Cerebellar cortex (tissue), 1 donor: ENCODE results near the gene LLGL2.
A peak's percentile ranks its signal among the peaks of the same experiment; 100 is the strongest.
"Not testable (repeated sequence)": the region's sequence is repeated elsewhere in the genome, so short reads cannot be mapped to it uniquely, and the experiment has no call there.

Experiments
- DNase-seq: peaks from one replicate; pipeline ENCODE4 v3.0.0-alpha.2; 2015; ENCODE audit warnings: low spot score

Gene LLGL2

DNA sequence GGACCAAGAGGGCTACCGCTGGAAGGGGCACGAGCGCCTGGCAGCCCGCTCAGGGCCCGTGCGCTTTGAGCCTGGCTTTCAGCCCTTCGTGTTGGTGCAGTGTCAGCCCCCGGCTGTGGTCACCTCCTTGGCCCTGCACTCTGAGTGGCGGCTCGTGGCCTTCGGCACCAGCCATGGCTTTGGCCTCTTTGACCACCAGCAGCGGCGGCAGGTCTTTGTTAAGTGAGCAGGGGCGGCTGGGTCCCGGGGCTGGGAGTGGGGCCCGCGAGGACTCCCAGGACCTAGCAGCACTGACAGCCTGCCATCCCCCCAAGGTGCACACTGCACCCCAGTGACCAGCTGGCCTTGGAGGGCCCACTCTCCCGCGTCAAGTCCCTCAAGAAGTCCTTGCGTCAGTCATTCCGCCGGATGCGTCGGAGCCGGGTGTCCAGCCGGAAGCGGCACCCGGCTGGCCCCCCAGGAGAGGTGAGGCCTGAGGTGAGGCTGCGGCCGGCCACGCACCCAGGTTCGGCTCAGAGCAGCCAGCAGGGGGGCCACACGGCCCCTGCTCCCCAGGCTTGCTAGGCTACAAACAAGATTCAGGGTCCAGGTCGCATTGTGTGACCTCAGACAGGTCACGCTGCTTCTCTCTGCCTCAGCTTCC is 44.7 kb downstream of the LLGL2 start:
- DNase-seq = no peak

DNA sequence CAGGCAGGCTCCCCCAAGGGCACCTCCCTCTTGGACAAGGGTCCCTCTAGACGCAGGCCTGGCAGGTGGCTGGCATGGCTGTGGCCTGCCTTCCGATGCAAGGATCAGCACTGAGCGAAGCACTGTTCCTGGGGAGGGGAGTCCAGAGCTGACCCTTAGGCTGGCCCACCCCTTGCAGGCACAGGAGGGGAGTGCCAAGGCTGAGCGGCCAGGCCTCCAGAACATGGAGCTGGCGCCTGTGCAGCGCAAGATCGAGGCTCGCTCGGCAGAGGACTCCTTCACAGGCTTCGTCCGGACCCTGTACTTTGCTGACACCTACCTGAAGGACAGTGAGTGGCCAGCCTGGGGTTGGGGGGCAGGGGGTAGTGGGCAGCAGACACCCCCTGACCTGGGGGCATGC is 45.3 kb downstream of the LLGL2 start:
- no peak for DNase-seq

DNA sequence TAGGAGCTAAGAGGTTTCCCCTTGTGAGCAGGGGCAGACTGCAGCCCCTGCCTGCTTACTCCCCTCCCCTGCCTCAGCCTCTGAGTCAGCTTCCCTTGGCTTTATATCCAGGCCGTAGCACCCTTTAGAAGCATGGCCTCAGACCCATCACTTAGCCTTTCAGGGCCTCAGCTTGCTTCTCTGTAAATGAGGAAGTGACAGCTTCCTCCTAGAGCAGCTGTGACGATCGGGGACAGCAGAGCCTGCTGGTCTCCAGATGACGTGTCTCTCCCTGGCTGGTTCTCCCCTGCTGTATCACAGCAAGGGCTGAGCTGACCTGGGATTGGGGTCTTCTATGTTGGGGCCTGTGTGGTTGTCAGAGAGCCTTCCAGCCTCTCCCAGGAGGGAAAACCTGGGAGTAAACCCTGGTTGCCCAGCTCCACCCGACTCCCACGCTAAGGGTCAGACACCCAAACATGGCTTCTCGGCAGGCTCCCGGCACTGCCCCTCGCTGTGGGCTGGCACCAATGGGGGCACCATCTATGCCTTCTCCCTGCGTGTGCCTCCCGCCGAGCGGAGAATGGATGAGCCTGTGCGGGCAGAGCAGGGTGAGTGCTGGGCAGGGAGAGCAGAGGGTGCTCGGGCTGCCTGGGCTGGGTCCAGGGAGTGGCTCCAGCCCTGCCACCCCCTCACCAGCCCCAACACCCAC is 45.8 kb downstream of the LLGL2 start:
- DNase-seq = no peak

DNA sequence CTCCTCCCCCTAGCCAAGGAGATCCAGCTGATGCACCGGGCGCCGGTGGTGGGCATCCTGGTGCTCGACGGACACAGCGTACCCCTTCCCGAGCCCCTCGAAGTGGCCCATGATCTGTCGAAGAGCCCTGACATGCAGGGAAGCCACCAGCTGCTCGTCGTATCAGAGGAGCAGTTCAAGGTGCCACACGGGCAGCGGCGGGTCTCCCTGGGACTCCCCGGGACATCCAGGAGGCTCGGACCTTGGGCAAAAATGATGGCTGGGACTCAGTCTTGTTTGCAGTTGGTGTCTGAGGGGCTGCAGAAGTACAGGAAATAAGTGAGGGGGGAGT is 46.4 kb downstream of the LLGL2 start:
- no peak for DNase-seq

DNA sequence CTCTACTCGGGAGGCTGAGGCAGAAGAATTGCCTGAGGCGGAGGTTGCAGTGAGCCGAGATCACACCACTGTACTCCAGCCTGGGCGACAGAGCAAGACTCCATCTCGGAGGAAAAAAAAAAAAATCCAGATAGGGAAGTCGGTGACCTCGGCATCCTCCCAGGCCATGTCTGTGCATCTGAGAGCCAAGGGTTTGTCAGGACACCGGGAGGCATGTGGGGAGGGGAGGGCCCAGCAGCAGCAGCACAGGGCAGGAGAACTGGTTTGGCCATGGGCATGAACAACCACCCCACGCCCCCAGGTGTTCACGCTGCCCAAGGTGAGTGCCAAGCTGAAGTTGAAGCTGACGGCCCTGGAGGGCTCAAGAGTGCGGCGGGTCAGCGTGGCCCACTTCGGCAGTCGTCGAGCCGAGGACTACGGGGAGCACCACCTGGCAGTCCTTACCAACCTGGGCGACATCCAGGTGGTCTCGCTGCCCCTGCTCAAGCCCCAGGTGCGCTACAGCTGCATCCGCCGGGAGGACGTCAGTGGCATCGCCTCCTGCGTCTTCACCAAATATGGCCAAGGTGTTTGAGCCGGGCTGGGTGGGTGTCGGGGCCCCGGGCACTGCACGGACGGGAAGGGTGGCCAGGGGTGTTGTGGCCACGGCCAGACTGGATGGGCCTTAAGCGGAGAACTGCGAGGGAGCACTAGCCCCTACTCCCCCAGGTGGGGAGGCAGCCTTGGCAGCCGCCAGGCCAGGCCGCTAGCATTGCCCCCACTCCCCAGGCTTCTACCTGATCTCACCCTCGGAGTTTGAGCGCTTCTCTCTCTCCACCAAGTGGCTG is 47.4 kb downstream of the LLGL2 start:
- no peak for DNase-seq

DNA sequence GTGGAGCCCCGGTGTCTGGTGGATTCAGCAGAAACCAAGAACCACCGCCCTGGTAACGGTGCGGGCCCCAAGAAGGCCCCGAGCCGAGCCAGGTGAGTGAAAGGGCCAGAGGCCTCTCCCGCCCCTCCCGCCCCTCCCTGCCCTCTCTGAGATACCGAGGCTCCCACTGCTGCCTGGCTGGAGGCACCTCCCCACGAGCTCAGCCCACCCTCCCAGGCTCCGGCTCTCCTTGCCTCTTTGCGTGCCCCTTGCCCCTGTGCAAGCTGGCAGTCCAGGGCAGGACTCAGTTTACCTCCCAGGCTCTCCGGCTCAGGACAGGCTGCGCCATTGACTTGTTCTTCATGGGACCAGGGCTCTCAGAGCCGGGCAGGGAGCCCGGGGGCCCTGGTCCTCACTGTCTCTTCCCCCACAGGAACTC is 48.1 kb downstream of the LLGL2 start:
- no peak for DNase-seq

DNA sequence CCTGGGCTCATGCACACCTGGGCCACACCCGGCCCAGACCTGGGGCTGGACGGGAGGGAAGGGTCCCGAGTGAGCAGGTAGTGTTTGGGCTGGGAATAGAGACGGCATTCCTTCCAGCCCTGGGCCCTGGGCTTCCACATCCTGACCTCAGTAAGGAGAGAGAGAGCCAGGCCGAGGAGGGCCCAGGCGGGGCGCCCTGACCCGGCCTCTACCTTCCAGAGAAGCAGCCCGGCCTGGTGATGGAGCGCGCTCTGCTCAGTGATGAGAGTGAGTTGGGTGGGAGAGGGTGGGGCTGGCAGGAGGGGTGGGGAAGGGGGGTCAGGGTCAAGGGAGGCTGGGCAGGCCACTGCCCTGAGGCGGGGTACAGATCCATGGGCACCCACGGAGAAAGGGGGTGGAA is 48.5 kb downstream of the LLGL2 start:
- DNase-seq = no peak

DNA sequence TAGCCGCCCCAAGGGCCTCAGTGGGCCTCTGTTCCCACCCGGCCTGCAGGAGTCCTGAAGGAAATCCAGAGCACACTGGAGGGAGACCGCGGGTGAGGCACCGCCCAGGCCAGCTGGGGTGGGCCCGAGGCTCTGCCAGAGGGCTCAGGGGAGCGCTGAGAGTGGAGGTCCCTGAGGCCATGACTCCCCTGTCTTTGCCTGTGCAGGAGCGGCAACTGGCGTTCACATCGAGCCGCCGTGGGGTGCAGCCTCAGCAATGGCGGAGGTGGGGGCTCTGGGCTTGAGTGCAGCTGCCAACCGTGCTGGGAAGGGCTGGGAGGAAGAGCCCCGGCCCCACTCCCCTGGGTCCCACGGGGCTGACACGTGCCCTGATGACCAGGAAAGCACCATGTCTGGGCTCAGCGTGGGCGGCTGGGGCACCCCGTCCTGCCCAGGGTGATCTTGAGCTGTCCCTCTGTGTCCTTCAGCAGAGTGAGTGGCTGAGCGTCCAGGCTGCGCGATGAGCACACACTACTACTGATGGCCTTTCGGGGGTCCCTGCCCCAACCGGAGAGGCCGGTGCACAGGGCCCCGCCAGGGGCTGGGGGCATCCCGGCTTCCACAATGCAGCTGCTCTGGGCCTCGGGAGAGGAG is 49.0 kb downstream of the LLGL2 start:
- no peak for DNase-seq

DNA sequence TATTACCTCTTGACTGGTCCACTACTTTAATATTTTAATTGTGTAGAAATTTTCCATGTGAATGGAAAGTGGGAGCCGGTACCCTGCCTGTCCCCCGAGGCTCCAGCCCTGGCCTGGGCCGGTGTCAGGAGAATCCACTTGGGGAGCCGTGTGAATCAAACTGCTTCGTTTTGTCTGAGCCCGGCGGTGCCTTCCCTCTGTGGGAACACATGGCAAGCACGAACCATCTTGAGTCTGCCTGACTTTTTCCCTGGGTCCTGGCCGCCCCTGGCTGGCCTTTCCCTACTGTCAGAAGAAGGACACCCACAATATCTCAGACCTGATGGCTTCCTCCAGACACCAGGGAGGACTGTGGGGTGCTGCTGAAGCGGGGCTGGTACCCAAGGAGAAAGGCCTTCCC is 49.7 kb downstream of the LLGL2 start:
- DNase-seq = no peak

DNA sequence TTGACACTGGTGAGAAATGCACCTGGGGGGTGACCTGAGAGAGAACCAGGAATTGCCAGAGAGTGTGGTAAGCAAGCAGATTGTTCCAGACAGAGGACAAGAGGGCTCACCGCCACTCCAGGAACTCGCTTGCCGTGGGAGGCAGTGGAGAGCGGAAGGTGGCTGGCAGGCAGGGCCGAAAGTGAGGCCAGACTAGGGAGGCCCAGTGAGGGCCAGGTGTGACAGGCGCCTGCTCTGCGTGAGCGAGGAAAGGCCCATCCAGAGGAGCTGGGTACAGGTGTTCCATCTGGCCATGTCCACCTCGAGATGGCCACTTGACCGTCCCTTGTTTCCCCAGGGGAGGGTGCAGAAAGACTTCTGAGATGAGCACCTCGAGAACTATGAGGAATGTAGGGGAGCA is 50.2 kb downstream of the LLGL2 start:
- no peak for DNase-seq

DNA sequence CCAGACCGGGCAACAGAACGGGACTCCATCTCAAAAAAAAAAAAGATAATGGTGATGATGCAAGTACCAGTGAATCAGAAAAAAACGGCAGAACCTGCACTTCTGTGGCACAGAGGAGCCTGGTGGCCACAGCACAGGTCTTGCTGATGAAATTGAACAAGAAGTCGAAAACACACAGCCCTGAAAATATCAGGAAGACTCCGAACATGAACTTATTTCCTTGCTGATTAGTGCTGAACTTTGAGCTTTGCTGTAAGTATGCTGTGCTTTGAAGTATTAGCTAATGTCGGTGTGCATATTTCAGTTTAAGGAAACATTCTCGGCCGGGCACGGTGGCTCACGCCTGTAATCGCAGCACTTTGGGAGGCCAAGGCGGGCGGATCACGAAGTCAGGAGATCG is 51.2 kb downstream of the LLGL2 start:
- no peak for DNase-seq

DNA sequence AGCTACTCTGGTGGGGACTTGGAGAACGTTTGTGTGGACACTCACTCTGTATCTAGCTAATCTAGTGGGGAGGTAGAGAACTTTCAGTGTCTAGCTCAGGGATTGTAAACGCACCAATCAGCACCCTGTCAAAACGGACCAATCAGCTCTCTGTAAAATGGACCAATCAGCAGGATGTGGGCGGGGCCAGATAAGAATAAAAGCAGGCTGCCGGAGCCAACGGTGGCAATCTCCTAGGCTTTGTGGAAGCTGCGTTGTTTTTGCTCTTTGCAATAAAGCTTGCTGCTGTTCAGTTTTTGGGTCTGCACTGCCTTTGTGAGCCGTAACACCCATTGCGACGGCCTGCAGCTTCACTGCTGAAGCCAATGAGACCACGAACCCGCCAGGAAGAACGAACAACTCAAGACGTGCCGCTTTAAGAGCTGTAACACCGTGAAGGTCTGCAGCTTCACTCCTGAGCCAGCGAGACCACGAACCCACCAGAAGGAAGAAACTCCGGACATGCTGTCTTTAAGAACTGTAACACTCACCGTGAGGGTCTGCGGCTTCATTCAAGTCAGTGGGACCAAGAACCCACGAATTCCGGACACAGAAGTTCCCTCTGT is 55.7 kb downstream of the LLGL2 start:
- DNase-seq = not testable (repeated sequence)

DNA sequence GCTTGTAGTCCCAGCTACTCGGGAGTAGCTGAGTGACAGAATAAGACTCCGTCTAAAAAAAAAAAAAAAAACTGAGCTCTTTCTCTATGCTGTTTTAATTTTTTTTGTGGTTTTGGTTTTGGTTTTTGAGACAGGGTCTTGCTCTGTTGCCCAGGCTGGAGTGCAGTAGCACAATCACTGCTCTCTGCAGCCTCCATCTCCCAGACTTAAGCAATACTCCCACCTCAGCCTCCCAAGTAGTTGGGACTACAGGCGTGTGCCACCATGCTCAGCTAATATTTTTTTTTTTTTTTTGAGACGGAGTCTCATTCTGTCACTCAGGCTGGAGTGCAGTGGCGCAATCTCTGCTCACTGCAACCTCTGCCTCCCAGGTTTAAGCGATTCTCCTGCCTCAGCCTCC is 57.7 kb downstream of the LLGL2 start:
- DNase-seq = not testable (repeated sequence)

DNA sequence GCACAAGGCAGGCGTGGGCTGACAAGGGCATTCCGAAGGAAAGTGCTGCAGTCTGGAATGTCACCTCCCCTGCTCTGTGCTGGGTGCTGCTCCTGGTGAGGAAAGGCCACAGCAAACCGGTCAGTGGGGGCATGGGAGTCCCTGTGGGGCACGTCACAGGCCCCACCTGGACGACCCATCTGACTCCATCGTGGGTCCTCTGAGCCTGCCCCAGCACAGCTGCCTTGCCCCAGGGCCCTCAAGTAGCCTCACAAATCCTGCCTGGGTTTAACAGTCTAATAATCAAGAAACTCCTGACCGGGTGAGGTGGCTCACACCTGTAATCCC is 59.3 kb downstream of the LLGL2 start:
- DNase-seq = no peak

DNA sequence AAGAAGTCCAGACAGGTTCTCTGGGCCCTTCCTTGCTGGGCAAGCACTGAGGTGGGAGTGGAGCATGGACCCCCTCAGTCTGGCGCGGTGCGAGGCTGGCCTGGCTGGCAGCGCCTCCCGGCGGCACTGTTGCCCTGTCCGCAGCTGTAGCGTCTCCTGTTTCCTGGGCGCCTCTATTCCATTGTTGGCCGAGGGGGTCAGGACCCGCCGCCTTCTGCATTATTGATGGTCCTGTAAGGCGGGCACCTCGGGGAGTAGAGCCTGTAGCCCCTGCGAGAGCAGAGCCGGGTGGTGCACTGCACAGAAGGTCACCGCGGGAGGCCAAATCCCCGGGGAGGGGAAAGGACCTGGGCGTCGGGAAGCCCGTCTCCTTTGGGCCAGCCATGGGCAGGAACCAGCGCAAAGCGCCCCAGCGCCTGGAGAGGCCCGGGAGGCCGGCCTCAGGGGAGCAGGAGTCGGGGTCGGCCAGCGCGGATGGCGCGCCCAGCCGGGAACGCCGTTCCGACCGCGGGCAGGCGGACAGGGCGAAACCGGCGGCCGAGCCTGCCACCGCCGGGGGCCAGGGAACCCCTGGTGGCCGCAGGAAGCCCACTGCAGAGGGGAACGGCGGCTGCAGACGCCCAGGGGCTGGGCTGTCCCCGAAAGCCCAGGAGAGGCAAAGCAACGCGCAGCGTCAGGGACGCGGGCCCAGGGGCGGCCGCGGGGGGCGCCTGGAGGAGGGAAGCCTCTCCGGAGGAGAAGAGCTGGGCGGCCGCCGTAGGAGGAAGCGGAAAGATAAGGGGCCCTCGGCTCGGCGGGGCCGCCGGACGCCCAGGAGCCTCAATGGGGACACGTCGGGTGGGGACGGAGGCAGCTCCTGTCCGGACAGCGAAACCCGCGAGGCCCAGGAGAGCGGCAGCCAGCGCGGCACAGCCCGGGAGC is 62.4 kb downstream of the LLGL2 start, which contains the start of gene MYO15B:
Gene MYO15B, plus strand, starts transcription at position 126 of the 921 bp plus-strand sequence. Its CDS starts 258 bp downstream, at position 384.
- no peak for DNase-seq

DNA sequence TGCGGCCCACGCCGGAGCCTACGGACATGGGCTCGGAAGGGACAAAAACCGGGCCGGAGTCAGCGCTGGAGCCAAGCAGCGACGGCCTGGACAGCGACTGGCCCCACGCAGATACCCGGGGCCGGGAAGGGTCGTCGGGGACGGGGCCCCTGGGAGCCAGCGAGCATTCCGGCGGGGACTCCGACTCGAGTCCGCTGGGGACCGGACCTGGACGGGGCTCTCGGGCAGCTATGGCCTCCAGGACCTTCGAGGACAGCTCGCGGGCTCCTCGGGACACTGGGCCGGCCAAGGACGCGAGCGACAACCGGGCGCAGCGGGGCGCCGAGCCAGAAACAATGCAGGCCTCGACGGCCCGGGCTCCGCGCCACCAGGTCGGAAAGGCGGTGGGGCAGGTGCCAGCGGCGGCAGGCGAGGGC is 63.1 kb downstream of the LLGL2 start:
- no peak for DNase-seq

DNA sequence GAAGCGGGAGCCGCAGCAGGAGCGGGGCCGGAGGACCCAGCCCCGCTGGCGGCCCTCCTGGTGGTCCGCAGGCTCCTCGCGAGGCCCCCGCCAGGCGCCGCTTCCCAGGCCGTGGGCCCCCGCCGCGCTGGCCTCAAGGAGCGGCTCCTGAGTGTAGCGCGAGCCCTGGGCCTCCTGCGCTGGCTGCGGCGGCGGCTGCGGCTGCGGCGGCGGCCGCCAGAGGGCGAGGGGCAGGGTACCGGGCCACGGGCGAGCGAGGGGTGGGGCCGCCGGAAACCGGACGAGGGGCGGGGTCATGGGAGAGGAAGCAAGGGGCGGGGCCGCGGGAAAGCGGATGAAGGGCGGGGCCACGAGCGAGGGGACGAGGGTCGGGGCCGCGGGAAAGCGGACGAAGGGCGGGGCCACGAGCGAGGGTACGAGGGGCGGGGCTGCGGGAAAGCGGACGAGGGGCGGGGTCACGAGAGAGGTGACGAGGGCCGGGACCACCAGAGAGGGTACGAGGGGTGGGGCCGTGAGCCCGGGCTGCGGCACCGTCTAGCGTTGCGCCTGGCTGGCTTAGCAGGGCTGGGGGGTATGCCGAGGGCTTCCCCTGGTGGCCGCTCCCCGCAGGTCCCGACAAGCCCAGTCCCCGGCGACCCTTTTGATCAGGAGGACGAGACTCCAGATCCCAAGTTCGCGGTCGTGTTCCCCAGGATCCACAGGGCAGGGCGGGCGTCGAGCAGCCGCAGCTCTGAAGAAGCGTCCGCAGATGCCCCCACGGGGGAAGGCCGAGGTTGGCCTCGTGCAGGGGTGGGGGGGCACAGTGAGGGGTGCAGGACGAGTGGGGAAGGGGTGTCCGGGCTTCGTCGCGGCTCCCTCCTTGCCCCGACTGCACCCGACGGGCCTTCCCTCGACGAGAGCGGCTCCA is 63.8 kb downstream of the LLGL2 start:
- peak; percentile 71 for DNase-seq

DNA sequence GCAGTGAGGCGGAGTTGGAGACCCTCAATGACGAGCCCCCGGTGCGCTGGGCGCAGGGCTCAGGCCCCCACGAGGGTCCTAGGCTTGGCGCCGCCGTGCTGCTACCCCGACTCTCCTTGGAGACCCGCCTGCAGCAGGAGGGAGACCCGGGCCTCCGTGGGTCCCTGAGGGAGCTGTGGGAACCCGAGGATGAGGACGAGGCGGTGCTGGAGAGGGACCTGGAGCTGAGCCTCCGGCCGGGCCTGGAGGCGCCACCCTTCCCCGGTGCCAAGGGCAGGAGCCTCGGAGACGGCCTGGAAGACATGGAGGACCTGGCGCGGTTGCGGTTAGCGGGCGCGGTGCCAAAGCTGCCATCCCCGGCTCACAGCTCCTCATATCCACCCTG is 64.4 kb downstream of the LLGL2 start:
- no peak for DNase-seq

DNA sequence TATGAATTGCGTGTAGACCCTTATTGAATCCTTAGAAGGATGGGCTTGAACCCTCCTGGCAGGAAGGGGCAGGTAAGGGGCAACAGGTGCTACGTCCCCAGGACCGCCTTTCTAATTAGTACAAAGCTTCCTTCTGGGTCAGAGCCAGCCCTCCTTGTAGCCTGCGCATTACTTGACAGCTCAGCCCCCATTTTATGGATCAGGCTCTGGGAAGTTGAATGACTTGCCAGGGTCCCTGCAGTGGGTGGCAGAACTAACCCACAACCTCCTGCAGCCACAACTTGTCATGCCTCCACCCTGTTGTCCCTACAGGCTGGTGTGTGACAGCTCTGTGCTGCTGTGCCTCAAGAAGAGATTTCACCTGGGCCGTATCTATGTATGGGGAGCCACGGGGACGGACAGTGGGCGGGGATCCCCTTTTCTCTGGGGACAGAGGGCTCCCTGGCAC is 64.8 kb downstream of the LLGL2 start:
- no peak for DNase-seq
